Ectodermal cell (in vitro differentiated cells): ENCODE results near the gene TMEM44.

ENCODE experiments used
- H3K27ac ChIP-seq: 2 replicates; pipeline ENCODE4 v1.7.0; 2013; ENCODE audit warnings: mild to moderate bottlenecking, low read depth, low read length; ENCODE audit not compliant: insufficient read depth, poor library complexity, severe bottlenecking
- H3K27me3 ChIP-seq: 2 replicates; pipeline ENCODE4 v1.7.0; 2013; ENCODE audit warnings: mild to moderate bottlenecking, low read length; ENCODE audit not compliant: insufficient read depth, control insufficient read depth, poor library complexity, severe bottlenecking
- H3K36me3 ChIP-seq: one replicate; pipeline ENCODE4 v1.7.0; 2013; ENCODE audit warnings: low read length; ENCODE audit not compliant: control insufficient read depth, insufficient read depth
- H3K4me1 ChIP-seq: one replicate; pipeline ENCODE4 v1.7.0; 2013; ENCODE audit warnings: low read length; ENCODE audit not compliant: control insufficient read depth, insufficient read depth
- H3K4me3 ChIP-seq: 2 replicates; pipeline ENCODE4 v1.7.0; 2013; ENCODE audit warnings: low read depth, low read length, control low read depth; ENCODE audit not compliant: insufficient read depth
- H3K9me3 ChIP-seq: 2 replicates; pipeline ENCODE4 v1.7.0; 2013; ENCODE audit warnings: mild to moderate bottlenecking, low read length, moderate library complexity; ENCODE audit not compliant: control insufficient read depth
- WGBS, 2 experiments: methylation state at CpG; one replicate each; pipeline ENCODE4 v1.1.7; 2013; ENCODE audit warnings: missing lambda C conversion rate in 2 of 2; 5-methylcytosine and 5-hydroxymethylcytosine counted together

Gene TMEM44

GRCh38 chr3:194602669-194603171, 30.5 kb downstream of the TMEM44 start:
- no peaks in the 10 kb centered on the region for H3K4me1 ChIP-seq
- no peak overlapping the region for H3K4me3 ChIP-seq
- no peaks in the 10 kb centered on the region for H3K27me3 ChIP-seq
- no peaks in the 10 kb centered on the region for H3K9me3 ChIP-seq
- no peaks in the 10 kb centered on the region for H3K36me3 ChIP-seq
- 91 to 92% methylated on average over 10 of the region's 10 CpGs for WGBS, 2 experiments
- H3K27ac ChIP-seq, result no peak overlapping the region

- no peak overlapping the region for H3K4me3 ChIP-seq
- H3K9me3 ChIP-seq, result no peaks in the 10 kb centered on the region
- H3K27me3 ChIP-seq, result no peaks in the 10 kb centered on the region
- no peak overlapping the region for H3K27ac ChIP-seq
- no peaks in the 10 kb centered on the region for H3K36me3 ChIP-seq
- whole genome bisulfite sequencing, 2 experiments, result 90 to 91% methylated on average over 25 of the region's 25 CpGs
- H3K4me1 ChIP-seq, result no peaks in the 10 kb centered on the region
Observed at GRCh38 chr3:194598771-194599557, 34.3 kb downstream of the TMEM44 start.

GRCh38 chr3:194596906-194597305, 36.3 kb downstream of the TMEM44 start:
- H3K27me3 ChIP-seq, result no peaks in the 10 kb centered on the region
- H3K36me3 ChIP-seq, result no peaks in the 10 kb centered on the region
- WGBS, 2 experiments, result 93% methylated on average over 5 of the region's 5 CpGs
- H3K4me1 ChIP-seq, result no peaks in the 10 kb centered on the region
- H3K9me3 ChIP-seq, result no peaks in the 10 kb centered on the region
- no peak overlapping the region for H3K4me3 ChIP-seq
- H3K27ac ChIP-seq, result no peak overlapping the region

- H3K36me3 ChIP-seq, result peaks cover 5% of the 10 kb centered on the region
- H3K27me3 ChIP-seq, result no peaks in the 10 kb centered on the region
- H3K4me1 ChIP-seq, result no peaks in the 10 kb centered on the region
- H3K4me3 ChIP-seq, result no peak overlapping the region
- H3K27ac ChIP-seq, result no peak overlapping the region
- no peaks in the 10 kb centered on the region for H3K9me3 ChIP-seq
- 93 to 95% methylated on average over 8 to 9 of the region's 10 CpGs for WGBS, 2 experiments
Observed at GRCh38 chr3:194592798-194593752, 40.1 kb downstream of the TMEM44 start.

GRCh38 chr3:194588741-194589140, 44.5 kb downstream of the TMEM44 start:
- Histone ChIP-seq H3K36me3 (peaks cover 5% of the 10 kb centered on the region), H3K4me3 (no peak overlapping the region), H3K27me3 (no peaks in the 10 kb centered on the region), H3K27ac (no peak overlapping the region), H3K4me1 (no peaks in the 10 kb centered on the region), H3K9me3 (no peaks in the 10 kb centered on the region)
- 91 to 95% methylated on average over 3 of the region's 3 CpGs for WGBS, 2 experiments

- 94 to 95% methylated on average over 13 of the region's 13 CpGs for WGBS, 2 experiments
- Histone ChIP-seq H3K4me3 (no peak overlapping the region), H3K9me3 (no peaks in the 10 kb centered on the region), H3K27me3 (no peaks in the 10 kb centered on the region), H3K4me1 (no peaks in the 10 kb centered on the region), H3K27ac (no peak overlapping the region), H3K36me3 (peaks cover 5% of the 10 kb centered on the region)
Observed at GRCh38 chr3:194588236-194588635, 45.0 kb downstream of the TMEM44 start.

GRCh38 chr3:194587438-194587931, 45.7 kb downstream of the TMEM44 start:
- Histone ChIP-seq H3K4me3 (no peak overlapping the region), H3K27ac (no peak overlapping the region), H3K27me3 (no peaks in the 10 kb centered on the region), H3K36me3 (peaks cover 5% of the 10 kb centered on the region), H3K4me1 (no peaks in the 10 kb centered on the region), H3K9me3 (no peaks in the 10 kb centered on the region)
- WGBS, 2 experiments, result 91 to 93% methylated on average over 14 of the region's 14 CpGs

GRCh38 chr3:194586836-194587235, 46.4 kb downstream of the TMEM44 start:
- Histone ChIP-seq H3K4me3 (no peak overlapping the region), H3K27ac (no peak overlapping the region), H3K9me3 (no peaks in the 10 kb centered on the region), H3K27me3 (no peaks in the 10 kb centered on the region), H3K36me3 (peaks cover 5% of the 10 kb centered on the region), H3K4me1 (no peaks in the 10 kb centered on the region)
- 91 to 92% methylated on average over 2 of the region's 2 CpGs for WGBS, 2 experiments

GRCh38 chr3:194585880-194586281, 47.3 kb downstream of the TMEM44 start:
- H3K9me3 ChIP-seq, result no peaks in the 10 kb centered on the region
- H3K4me3 ChIP-seq, result no peak overlapping the region
- H3K4me1 ChIP-seq, result no peaks in the 10 kb centered on the region
- H3K27ac ChIP-seq, result no peak overlapping the region
- H3K36me3 ChIP-seq, result peaks cover 5% of the 10 kb centered on the region
- no peaks in the 10 kb centered on the region for H3K27me3 ChIP-seq
- 89 to 92% methylated on average over 5 of the region's 5 CpGs for WGBS, 2 experiments

GRCh38 chr3:194584866-194585265, 48.4 kb downstream of the TMEM44 start:
- H3K4me3 ChIP-seq, result peak overlapping the region; percentile 100
- no peaks in the 10 kb centered on the region for H3K27me3 ChIP-seq
- no peak overlapping the region for H3K27ac ChIP-seq
- H3K4me1 ChIP-seq, result no peaks in the 10 kb centered on the region
- peaks cover 5% of the 10 kb centered on the region for H3K36me3 ChIP-seq
- no peaks in the 10 kb centered on the region for H3K9me3 ChIP-seq
- WGBS, 2 experiments, result 96 to 100% methylated on average over 1 of the region's 1 CpG
